Lower lobe of right lung (tissue), 2 donors: ENCODE measurements around the gene OR7G2. TPM values are rescaled to one million over a fixed set of nuclear protein-coding genes. Genes with fewer than 3 reads are reported as not detected.

Source experiments
- ATAC-seq, 2 donors: fragments of 200-7000 bp; cut with Tn5 transposase; one replicate each; pipeline ENCODE4 v1.9.1; 2020 to 2022; ENCODE audit warnings: mild to moderate bottlenecking in 2 of 2, moderate library complexity in 2 of 2
- DNase-seq: peaks from one replicate; pipeline ENCODE4 v3.0.0-alpha.2; 2020
- H3K27ac ChIP-seq: fragments of 200-600 bp; one replicate; pipeline ENCODE4 v1.8.0; 2022
- H3K27me3 ChIP-seq: fragments of 200-600 bp; one replicate; pipeline ENCODE4 v1.8.0; 2022; ENCODE audit warnings: low read depth
- H3K36me3 ChIP-seq: fragments of 200-600 bp; one replicate; pipeline ENCODE4 v1.8.0; 2022; ENCODE audit warnings: mild to moderate bottlenecking
- H3K4me1 ChIP-seq: fragments of 200-600 bp; one replicate; pipeline ENCODE4 v1.8.0; 2022
- H3K4me3 ChIP-seq: fragments of 200-600 bp; one replicate; pipeline ENCODE4 v1.8.0; 2022; ENCODE audit warnings: mild to moderate bottlenecking
- H3K9me3 ChIP-seq: fragments of 200-600 bp; one replicate; pipeline ENCODE4 v1.8.0; 2022
- CTCF ChIP-seq: fragments of 200-600 bp; IDR thresholded peaks from one replicate; pipeline ENCODE4 v1.8.0; 2022; ENCODE audit warnings: antibody characterized with exemption, mild to moderate bottlenecking
- intact Hi-C: fragments of 100-400 bp; cut with DNase I; formaldehyde crosslinking; loops from one replicate; pipeline ENCODE4 v1.11.0; 2022
- long read RNA-seq: library from polyadenylated mRNA; unstranded; transcript quantifications from one replicate; pipeline ENCODE4 v2.0.0, GENCODE V29; 2021
- total RNA-seq: library from RNA; stranded (reverse); fragmentation: NEBNext Ultra II Directional; extraction: Animal tissue kit (Norgen Biotek cat#: 25700); gene quantifications from one replicate; pipeline ENCODE4 v1.2.1, GENCODE V29; 2021
- donor health status: DM: no; HTN: yes; CAD: no; lungs with severe emphysema.

Gene OR7G2
- total RNA-seq: not detected
- long read RNA-seq: 0 reads

- intact Hi-C loops: no loop called here
- DNase-seq (no peak), ATAC-seq (no peak)
- no peaks in the 10 kb centered on the region for H3K4me1 ChIP-seq
- no peak for TF ChIP-seq CTCF
- no peak within 1 kb of the TSS for H3K4me3 ChIP-seq
- no peaks in the 10 kb centered on the region for H3K9me3 ChIP-seq
- peaks cover 8% of the 10 kb centered on the region for H3K27me3 ChIP-seq
- no peak within 1 kb of the TSS for H3K27ac ChIP-seq
- H3K36me3 ChIP-seq: no peaks in the 10 kb centered on the region
These were observed at the start of gene OR7G2 for GRCh38 chr19:9107375-9107774. Gene OR7G2 (minus strand): TSS chr19:9107475. CDS start chr19:9103243, 4,232 bp downstream.

- H3K9me3 ChIP-seq: peaks cover 57% of the 10 kb centered on the region
These were observed 49.0 kb upstream of the OR7G2 start for GRCh38 chr19:9156304-9156703.

GRCh38 chr19:9155591-9155990 lies 48.3 kb upstream of the OR7G2 start:
- Histone ChIP-seq H3K27ac (no peak overlapping the region), H3K36me3 (peaks cover 58% of the 10 kb centered on the region), H3K4me1 (no peaks in the 10 kb centered on the region), H3K9me3 (peaks cover 50% of the 10 kb centered on the region), H3K4me3 (no peak overlapping the region), H3K27me3 (no peaks in the 10 kb centered on the region)
- intact Hi-C loops: no loop called here
- TF ChIP-seq CTCF: no peak
- DNase-seq: no peak
- no peak for ATAC-seq

More at GRCh38 chr19:9156304-9156703, 49.0 kb upstream of the OR7G2 start:
- no peak overlapping the region for H3K4me3 ChIP-seq
- no peak overlapping the region for H3K27ac ChIP-seq
- TF ChIP-seq CTCF: no peak
- H3K4me1 ChIP-seq: no peaks in the 10 kb centered on the region
- no peaks in the 10 kb centered on the region for H3K27me3 ChIP-seq
- intact Hi-C loops: no loop called here
- DNase-seq: no peak
- H3K36me3 ChIP-seq: peaks cover 65% of the 10 kb centered on the region
- no peak for ATAC-seq

- Histone ChIP-seq H3K4me3 (no peak overlapping the region), H3K9me3 (peaks cover 35% of the 10 kb centered on the region), H3K27ac (no peak overlapping the region), H3K4me1 (no peaks in the 10 kb centered on the region), H3K36me3 (peaks cover 22% of the 10 kb centered on the region), H3K27me3 (no peaks in the 10 kb centered on the region)
- intact Hi-C loops: no loop called here
- no peak for DNase-seq
- TF ChIP-seq CTCF: no peak
- ATAC-seq: no peak
These were observed 44.1 kb upstream of the OR7G2 start for GRCh38 chr19:9151367-9151766.

- no peak overlapping the region for H3K4me3 ChIP-seq
- TF ChIP-seq CTCF: no peak
- H3K36me3 ChIP-seq: peaks cover 15% of the 10 kb centered on the region
- H3K9me3 ChIP-seq: peaks cover 42% of the 10 kb centered on the region
- DNase-seq (no peak), ATAC-seq (no peak)
- no peaks in the 10 kb centered on the region for H3K27me3 ChIP-seq
- intact Hi-C loops: no loop called here
- no peaks in the 10 kb centered on the region for H3K4me1 ChIP-seq
- no peak overlapping the region for H3K27ac ChIP-seq
These were observed 43.4 kb upstream of the OR7G2 start for GRCh38 chr19:9150650-9151049.

- ATAC-seq: no peak
- no peak for DNase-seq
- intact Hi-C loops: no loop called here
- Histone ChIP-seq H3K9me3 (peaks cover 43% of the 10 kb centered on the region), H3K27me3 (no peaks in the 10 kb centered on the region), H3K4me1 (no peaks in the 10 kb centered on the region), H3K36me3 (peaks cover 14% of the 10 kb centered on the region), H3K4me3 (no peak overlapping the region), H3K27ac (no peak overlapping the region)
- no peak for TF ChIP-seq CTCF
These were observed 42.7 kb upstream of the OR7G2 start for GRCh38 chr19:9149997-9150396.
